G401 (cell line): ENCODE results near the gene PTPN23. TPM values are rescaled to one million over a fixed set of nuclear protein-coding genes. Genes with fewer than 3 reads are reported as not detected.

Experiments used
- DNase-seq: peaks from one replicate; pipeline ENCODE4 v3.0.0-alpha.2; 2015; ENCODE audit warnings: low spot score
- in situ Hi-C: cut with HindIII; loops from 2 replicates; pipeline ENCODE4 v1.10.0; 2016; ENCODE audit warnings: low sequenced_read_pairs, mixed read lengths
- total RNA-seq: library from RNA; depleted of rRNA; stranded (reverse); fragments of >200 nt; shearing (Covaris generic); gene quantifications from 2 replicates; pipeline ENCODE4 v1.2.3, GENCODE V29; 2014

PTPN23 gene
- total RNA-seq, 1 experiment from 2014 or later, result 9.0 TPM

DNA sequence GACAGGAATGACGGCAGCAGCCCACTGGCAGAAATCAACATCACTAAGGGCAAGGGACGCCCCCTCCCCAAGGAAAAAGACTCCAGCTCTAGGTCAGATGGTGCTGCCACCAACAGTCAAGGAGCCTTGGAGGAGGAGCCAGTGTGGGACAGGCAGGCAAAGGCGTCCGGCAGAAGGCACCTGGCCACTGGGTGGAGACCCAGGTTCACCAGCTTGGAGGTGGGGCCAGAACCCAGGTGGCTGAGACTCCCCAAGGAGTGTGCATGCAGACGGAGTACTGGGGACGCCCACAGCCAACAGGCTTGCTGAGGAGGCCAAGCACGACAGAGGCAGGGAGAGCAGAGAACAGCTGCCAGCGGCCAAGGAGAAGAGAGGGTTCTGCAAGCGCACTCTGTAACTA is 35.2 kb downstream of the PTPN23 start:
- in situ Hi-C loops, result no loop called here
- no peak for DNase-seq

- in situ Hi-C loops, result no loop called here
- DNase-seq, result no peak
These were observed 37.6 kb downstream of the PTPN23 start for GRCh38 chr3:47418167-47419082.

- DNase-seq, result no peak
- in situ Hi-C loops, result no loop called here
These were observed 38.5 kb downstream of the PTPN23 start for GRCh38 chr3:47419083-47420043.

DNA sequence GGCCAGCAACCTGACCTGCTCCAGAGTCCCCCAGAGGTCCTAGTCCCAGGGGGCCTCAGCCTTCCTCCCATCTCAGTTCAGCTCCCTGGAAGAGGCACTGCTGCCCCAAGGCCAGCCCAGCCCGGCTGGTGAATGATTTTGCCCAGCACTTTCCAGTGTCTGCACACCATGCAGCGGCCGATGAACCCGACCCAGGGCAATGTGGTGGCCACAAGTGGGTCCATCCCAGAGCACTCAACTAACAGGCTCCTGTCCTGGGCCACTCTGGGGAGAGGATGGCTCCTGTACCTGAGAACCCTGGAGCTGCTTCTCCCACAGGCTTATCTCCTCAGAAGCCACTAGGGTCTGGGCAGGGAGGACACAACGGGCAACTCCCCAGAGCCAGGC is 39.2 kb downstream of the PTPN23 start:
- no peak for DNase-seq
- in situ Hi-C loops, result no loop called here

DNA sequence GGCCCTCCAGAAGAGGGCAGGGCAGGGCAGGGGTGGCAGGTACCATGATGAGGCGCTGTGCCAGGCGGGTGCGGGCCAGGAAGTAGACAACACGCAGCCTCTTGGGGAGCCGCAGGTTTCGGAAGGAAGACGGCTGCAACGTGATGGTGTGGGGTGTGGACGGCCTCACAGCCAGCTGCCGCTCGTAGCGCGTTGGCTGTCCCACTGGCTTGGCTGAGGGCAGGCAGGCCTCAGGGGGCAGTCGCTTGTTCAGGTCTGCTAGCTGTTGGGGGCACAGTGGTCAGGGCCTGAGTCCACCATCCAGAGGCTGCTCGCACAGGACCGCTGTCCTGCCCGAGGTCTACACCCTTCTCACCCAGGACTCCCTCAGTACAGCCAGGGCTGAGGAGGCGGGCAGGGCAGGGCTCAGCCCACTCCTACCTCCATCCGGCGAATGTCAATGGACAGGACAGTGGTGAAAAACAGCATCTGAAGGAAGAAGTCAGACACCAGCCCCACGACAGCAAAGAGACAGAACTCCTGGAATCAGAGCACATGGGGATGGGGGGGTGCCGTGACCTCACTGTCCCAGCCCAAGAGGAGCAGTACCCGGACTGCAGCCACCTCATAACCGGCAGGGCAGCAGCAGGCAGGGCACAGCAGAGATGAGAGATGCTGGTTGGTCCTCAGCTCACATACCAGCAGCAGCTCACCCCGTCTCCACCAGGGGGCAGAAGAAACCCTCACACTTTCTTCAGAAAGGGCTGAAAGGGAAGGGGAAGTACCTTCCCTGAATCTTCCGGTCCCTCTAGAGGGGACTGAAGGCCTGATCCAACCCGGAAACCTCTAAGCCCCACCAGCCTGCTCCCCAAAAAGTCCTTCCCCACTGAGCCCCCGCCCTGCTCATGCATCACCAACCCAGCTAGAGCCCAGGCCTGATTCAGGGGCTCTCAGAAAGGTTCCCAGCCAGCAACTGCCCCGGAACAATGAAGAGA is 40.0 kb downstream of the PTPN23 start:
- in situ Hi-C loops, result no loop called here
- peak; percentile 90 for DNase-seq

GRCh38 chr3:47421741-47422649 is 41.2 kb downstream of the PTPN23 start:
- in situ Hi-C loops, result no loop called here
- DNase-seq, result peak; percentile 46

GRCh38 chr3:47422743-47423142 is 41.9 kb downstream of the PTPN23 start:
- in situ Hi-C loops, result no loop called here
- DNase-seq, result no peak

DNA sequence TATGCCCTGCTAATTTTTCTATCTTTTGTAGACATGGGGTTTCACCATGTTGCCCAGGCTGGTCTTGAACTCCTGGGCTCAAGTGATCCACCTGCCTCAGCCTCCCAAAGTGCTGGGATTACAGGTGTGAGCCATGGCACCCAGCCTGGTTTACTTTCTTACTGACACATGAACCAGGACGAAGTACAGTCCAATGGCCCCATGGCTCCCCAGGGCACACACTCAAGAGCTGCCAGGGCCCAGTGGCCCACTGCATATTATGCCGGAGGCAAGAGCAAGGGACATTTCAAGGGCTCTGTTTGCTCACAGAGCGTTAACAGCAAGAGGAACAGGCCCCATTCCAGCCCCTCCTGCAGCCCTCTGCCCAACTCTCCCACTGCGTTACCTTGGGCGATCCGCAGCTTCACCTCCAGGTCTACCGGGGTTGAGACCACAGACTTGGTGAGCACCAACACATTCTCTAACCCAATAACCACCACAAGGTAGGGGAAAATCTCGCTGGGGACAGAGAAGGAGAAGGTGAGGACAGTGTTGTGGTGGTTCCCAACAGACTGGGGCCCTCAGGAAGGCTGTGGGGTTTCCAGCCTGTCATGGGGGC is 42.8 kb downstream of the PTPN23 start:
- DNase-seq, result no peak
- in situ Hi-C loops, result no loop called here

- in situ Hi-C loops, result no loop called here
- no peak for DNase-seq
These were observed 43.9 kb downstream of the PTPN23 start for GRCh38 chr3:47424434-47425382.

GRCh38 chr3:47425383-47425778 is 44.6 kb downstream of the PTPN23 start:
- no peak for DNase-seq
- in situ Hi-C loops, result no loop called here

- no peak for DNase-seq
- in situ Hi-C loops, result no loop called here
These were observed 45.1 kb downstream of the PTPN23 start for GRCh38 chr3:47425959-47426358.

DNA sequence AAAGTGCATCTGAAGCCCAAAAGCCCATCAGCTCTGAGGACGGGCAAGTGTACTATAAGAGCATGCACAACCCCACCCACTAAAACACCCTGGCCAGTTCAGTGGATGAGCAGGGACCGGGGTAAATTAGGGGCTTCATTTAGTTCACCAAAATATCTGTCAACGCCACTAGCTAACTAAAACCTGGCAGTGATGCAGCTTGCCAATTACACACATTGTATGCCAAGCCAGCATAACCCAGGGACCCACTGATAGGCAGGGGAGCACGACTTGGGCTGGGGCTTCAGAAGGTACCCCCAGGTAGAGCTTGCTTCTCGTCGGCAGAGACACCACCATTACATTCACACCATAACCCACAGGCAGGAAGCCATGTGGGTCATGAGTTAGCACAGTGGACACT is 47.0 kb downstream of the PTPN23 start:
- no peak for DNase-seq
- in situ Hi-C loops, result no loop called here

GRCh38 chr3:47428662-47429061 is 47.8 kb downstream of the PTPN23 start:
- no peak for DNase-seq
- in situ Hi-C loops, result no loop called here

GRCh38 chr3:47429476-47430270 is 48.9 kb downstream of the PTPN23 start:
- no peak for DNase-seq
- in situ Hi-C loops, result no loop called here

- in situ Hi-C loops, result no loop called here
- DNase-seq, result no peak
These were observed 49.8 kb downstream of the PTPN23 start for GRCh38 chr3:47430606-47431005.

DNA sequence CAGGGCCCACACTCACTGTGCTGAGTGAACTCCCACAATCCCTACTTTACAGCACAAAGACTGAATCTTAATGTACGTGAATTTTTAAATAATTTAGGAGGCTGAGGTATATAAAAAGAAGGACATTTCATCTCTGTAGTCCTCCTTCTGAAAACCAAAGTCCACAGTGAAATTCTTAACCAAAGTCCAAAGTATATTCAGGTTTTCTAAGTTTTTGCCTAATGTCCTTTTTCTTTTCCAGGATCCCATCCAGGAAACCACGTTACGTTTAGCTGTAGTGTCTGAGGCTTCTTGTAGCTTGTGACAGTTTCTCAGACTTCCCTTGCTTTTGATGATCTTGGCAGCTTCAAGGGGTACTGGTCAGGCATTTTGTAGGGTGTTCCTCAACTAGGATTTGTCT is 50.4 kb downstream of the PTPN23 start:
- in situ Hi-C loops, result no loop called here

More for the DNA sequence above, 50.4 kb downstream of the PTPN23 start:
- DNase-seq, result no peak
